AG08395 (cell line): ENCODE results near the gene SNRK.
A peak's percentile ranks its signal among the peaks of the same experiment; 100 is the strongest.

Experiments
- DNase-seq: peaks from one replicate; pipeline ENCODE4 v3.0.0; 2012; ENCODE audit warnings: mixed read lengths, low spot score

SNRK gene

DNA sequence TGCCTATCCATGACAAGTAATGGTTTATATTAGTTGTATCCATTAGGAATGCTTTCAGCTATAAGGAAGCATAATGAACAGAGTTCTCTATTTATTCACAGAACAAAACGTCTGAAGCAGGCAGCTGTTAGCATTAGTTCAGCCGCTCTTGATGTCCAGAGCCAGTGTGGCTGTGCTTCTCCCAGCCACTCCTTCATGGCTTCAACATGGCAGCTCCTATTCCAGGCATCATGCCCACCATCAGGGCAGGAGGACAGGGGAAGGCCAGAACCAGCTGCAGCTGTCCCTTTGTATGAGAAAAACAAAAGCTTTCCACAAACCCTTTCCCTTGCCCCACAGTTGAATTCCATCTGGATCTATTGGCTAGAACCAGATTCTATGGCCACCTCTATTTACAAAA lies 12.9 kb upstream of the SNRK start:
- DNase-seq: no peak

DNA sequence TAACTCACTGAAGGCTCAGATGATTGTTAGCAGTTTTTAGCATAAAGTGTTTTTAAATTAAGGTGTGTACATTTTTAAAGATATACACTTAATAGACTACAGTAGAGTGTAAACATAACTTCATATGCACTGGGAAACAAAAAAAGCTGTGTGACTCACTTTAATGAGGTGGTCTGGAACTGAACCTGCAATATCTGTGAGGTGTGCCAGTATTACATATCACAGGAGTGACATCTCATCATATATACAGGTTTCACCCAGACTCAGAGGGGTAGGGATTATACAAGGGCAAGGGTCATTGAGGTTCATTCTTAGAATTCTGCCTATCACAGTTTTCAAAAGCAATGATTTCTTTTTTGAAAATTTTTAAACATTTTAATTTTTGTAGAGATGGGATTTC lies 7.3 kb upstream of the SNRK start:
- DNase-seq: no peak

DNA sequence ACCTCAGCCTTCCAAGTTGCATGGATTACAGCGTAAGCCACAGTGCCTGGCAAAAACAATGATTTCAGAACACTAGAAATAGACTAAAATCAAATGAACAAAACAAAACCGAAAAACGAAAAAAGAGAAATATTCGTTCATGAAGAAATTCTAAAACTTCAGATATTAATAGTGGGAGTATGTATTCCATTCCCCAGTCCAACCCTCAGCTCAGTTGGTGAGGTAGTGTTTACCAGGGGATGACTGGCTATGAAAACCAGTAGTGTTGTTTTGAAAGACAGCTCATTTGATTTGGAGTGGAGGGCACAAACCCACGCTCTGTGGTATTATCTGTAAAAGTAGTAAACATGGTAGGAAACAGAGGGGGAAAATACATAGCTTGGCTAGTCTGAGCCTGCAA lies 6.8 kb upstream of the SNRK start:
- DNase-seq: no peak

DNA sequence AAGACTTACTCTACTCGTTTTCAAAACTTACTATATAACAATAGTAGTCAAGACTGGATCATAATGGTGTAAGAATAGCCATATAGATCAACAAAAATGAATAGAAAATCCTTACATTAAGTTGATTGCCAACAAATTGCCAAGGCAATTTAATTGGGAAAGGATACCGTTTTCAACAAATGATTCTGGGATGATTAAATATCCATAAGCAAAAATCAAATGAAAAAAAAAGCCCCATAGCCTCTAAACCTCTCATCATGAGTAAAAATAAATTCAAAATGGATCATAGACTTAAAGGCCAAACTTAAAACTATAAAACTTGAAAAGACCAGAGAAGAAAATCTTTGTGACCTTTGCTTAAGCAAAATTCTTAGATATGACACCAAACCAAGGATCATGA lies 5.3 kb upstream of the SNRK start:
- no peak for DNase-seq

DNA sequence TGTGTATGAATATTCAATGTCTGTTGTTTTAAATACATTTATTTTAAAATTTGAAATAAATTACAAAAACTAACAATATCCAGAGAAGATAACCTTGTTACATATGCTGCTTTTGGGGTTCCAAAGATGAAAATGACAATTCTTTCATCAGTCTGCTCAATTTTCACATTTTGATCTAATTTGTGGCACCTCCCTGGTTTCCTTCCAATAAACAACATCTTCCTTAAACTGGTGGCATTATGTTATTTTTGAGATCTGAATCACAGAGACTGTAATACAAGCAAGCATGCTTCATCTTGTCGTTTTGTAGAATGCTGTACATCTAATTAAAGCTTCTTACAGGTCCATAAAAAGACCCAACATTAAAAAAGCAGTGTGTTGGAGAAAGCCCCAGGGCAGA lies 2.2 kb upstream of the SNRK start:
- no peak for DNase-seq

DNA sequence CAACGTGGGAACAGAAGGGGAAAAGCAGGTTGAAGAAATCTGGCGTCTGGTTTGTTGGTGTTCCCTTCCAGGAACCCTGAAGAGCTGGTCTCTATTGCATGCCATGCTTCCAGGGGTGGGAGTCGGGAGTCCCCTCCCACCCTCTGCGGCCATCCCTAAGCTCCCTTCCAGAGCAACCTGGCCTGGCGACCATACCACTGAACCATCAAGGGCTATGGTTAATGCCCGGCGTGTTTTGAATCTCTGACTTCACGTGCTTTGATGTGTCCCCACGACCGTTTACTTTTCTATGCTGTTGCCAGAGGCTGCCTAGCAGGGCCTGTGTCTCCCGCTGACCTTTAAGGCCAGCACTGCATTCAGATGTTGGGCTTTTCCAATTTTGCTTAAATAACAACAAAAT lies 696 bp upstream of the SNRK start:
- no peak for DNase-seq

DNA sequence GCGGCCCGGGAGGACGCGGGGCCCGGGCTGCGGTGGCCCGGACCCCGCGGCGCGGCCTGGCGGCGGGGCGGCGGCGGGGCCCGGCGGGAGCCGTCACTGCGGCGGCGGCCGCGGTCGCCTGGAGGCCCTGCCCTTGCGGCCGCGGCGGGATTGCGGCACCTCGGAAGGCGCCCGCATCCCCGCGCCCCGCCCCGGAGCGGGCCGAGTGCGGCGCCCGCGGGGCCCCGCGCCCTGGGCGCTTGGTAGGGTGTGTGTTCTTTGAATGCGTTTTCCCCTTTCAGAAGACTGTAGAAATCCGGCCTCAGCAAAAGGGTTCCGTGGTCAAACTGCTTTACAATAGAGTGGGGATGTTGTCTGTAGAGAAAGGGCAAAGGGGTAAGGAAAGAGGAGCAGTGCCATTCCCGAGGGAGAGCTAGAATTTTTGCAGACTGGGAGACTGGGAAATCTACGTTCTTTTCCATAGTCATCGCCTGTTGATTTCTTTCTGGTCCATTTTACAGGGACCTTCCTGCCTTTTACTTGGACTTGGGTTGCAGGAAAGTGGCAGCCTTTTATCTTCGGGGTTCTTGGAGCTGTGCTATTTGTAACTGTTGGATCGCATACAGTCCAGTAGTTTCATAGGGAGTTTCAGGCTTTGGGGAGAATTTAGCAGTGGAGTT lies 630 bp downstream of the SNRK start:
- peak; percentile 42 for DNase-seq

DNA sequence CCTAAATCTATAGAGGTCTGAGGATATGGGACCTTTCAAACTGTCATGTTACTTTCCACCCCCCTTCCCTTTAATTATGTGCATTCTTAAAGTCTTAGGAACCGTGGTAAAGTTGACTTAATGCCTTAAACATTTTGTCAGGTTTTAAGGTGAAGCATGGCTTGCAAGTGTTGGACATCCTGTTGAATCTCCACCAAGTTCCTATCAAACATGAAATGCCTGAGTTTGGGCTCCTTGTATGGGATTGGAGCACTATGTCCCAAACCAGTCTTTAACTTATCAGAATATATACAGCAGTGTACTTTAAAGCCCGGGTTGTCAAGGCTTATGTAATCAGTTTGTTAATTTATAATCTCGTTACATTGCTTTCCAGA lies 1.1 kb downstream of the SNRK start:
- DNase-seq: no peak

DNA sequence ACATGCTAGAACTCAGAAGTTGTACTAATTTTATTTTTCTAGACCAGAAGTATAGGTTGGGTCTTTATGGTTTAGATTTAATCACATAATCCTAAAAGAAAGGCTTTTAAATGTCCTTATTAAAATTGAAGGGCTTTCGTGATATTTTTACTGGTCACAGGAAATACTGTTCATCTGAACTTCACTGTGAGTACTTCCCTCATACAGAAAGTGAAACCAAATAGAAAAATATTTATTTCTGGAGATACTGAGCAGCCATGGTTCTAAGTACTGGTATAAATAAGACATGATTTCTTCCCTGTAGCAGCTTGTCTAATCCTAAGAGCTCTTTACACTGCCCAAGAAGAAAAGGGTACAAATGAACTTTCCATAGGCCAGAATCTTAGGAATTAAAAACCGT lies 2.0 kb downstream of the SNRK start:
- DNase-seq: peak; percentile 24

DNA sequence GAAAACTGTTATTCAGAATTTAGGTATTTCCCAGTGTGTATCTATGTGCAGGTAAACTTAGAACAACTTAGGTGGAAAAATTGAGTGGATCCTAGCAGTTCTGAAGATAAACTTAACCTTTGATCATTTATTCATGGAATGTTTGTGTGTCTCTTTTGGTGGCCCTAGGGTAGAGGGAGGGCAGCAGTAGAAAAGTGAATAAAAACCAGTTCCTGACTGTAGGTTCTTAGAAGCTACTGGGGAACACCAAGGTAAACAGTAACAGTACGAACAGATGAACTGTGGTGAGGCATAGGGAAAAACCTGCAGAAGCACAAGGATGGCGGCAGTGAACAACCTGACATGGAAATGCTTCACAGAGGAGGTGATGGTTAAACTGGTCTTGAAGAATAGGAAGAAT lies 2.5 kb downstream of the SNRK start:
- no peak for DNase-seq

DNA sequence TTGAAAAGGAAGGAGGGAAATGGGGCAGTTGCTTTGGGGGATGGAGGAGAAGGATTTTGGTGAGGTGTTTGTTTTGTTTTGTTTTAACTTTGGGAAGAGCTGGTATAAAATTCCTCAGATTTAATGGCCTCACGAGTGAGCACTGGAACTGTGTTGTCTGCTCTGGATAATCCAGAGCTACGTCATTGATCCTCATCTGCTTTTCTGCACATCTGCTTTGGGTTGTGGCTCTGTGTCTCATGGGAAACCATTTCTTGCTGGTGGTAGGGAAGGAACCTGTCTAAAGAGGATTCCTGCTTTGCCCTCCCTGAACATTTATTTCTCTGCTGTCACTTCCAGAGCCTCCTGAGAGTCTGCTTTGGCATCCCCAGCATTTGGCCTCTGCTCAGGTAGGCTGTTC lies 3.1 kb downstream of the SNRK start:
- peak; percentile 42 for DNase-seq

DNA sequence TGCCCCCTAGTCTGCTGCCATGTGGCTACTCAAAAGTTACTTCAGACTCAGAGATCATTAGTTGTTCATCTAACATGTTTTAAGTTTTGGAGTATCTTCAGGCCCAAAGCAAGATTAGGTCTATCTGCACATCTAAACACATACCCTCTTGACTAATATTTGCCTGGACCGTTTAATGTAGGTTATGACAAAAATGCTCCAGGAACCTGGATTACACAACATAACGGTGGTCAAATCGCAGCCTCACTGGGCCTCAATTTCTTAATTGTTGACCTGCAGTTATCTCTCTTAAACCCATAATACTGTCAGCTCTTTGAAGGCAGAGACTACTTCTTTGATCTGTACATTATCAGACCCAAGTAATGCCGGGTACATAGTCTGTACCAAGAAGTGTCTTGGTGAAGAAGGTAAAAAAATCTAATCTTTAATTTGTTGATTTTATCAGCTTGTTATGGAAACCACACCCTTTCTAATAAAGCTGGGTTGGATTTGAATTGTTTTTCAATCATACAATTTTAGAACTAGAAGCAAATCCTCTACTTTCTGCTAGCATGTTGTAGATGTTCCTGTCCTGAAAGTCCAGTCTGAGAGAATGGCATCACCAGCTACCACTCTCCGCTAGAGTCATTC lies 3.6 kb downstream of the SNRK start:
- DNase-seq: no peak

DNA sequence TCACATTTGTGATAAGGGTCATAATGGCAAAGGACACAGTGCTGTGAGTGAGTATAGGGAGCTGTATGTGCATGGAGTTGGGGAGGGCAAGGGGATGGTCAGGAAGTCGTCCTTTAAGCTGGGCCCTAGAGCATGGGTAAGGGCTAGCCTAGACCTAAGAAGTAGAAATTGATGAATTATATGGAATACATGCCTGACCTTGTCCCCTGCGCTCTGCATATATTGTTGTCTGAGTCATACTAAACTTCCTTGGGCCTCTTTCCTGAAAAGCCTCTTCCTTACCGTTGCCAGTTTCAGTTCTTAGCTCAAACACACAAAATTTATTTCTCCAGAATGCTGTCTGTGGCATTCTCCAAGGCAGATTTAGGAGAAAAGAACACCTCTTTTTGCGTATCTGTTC lies 4.6 kb downstream of the SNRK start:
- no peak for DNase-seq

DNA sequence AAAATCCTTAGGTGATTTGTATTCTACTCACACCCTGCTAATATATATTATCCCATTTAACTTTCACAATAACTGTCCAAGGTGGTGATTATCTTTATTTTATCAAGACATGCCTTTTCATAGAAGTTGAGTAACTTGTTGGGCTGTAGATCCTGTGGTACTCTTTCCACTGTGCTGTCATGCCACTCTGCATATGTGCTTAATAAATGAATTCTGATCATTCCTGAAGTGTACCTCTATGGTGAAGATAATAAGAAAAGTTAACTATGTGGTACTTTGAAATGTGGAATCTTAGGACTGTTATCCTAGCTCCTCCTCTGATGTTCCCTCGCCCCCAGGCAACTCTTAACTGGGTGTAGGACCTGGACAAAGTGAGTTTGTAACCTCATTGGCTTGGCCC lies 5.2 kb downstream of the SNRK start:
- DNase-seq: no peak

DNA sequence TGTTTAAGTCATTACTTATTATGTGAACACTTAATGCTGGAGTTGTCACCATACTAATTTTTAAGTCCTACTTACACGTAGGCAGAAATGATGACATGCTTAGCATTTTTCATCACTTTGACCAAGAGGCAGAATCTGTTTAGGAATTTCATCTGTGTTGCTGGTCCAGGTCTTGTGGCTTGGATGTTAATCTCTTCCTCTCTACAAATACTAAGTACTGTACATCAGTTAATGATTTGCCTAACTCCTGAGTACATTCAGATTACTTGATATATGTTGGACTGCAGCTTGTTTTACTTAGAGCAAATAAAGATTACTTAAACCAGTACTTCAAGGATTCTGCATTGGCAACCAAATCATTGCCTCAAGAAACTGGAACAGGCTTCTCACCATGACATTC lies 8.6 kb downstream of the SNRK start:
- no peak for DNase-seq

DNA sequence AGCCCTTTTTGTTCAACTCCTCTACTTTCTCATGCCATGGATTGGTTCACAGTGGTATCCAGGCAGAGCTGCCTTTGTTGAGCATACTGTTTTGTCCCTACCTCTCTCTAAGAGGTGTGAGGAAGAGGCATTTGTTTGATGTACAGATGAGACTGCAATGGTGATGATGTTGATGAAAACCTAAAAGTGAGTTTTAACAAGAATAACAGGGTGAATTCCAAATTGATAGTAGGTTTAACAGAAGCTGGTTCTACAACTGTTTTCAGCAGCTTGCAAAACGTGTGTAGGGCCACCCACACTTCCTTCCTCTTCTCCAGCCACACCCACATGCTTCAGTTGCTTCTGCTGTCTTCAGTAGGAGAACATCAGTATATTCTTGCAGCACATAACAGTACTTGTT lies 10.2 kb downstream of the SNRK start:
- DNase-seq: no peak

DNA sequence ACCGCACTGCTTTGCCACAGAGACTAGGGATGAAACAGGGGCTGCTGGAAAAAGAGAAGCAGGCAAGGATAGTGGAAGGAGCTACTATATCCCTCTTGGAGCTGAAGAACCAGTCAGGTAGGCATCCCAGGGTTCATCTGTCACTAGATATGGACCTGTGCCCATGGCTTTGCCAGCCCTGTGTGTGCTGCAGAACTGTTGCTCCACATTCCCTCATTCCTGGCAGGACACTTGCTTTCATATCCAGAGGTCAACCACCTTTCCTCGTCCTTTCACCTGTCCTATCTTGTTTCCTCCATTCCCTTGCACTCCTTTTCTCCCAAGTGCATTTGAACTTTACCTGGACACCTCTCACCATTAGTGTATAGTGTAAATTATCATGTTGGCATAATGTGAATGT lies 12.0 kb downstream of the SNRK start:
- no peak for DNase-seq

DNA sequence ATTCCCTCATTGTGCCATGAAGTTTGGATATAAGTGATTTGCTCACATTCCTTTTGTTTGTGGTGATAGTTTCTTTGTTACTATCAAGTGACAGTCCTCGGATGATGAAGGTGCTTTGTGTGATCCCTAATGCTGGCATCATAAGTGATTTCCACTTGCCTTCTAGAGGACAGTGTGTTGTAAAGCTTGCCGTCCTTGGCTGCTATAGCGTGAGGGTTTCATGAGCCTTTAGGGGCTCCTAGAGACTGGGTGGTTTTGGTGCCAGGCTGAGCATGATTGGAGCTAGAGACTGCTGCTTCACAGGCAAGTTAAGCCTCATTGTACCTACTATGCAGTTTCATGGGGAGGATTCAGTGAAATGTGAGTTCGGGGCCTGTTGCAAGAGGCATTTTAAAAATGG lies 12.4 kb downstream of the SNRK start:
- no peak for DNase-seq

DNA sequence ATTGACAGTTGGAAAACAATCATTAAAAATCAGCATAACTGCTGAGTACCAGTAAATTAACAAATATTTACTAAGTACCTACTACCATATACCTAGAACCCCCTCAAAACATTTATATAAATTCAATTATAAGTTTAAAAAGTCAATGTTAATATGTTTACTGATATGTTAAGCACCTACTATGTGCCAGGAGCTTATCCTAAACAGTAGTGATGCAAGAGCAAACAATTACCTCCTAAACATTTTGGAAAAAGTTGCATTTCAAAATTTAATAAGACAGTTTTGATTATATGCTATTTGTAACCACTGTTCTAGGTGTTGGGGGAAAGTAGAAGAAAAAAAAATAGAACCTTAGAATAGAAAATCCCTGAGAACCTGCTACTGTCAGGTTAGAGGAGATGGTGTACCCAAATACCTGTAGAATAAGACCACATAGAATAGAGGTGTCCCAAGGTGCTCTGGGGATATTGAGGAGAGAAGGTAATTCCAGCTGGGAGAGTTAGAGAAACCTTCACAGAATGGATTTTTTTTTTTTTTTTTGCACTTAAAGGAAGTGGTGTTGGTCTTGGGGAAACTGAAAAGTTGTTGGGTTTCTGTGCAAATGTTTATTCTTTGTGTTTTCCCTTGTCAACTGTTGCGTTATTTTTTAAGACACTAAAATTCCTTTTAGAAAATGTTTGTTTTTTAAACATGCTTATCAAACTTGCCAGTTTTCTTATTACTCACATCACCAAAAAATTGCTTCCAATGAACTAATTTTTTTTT lies 16.0 kb downstream of the SNRK start:
- DNase-seq: no peak

DNA sequence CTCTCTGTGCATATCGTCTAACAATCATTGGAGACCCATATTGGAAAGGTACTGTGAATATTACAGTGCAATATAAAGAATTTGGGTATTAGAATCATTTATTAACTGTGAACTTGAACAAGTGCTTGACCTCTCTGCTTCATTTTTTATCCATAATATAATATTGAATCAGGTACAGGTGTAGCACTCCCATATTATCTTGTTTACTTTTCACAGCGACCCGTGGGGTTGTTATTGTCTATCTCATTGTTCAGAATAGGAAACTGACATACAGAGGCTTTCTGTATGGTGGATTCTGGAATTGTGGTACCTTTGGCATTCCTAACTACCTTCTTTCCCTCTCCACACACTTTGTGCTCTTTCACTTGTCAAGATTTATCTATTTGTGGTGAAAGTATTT lies 17.8 kb downstream of the SNRK start:
- DNase-seq: no peak

DNA sequence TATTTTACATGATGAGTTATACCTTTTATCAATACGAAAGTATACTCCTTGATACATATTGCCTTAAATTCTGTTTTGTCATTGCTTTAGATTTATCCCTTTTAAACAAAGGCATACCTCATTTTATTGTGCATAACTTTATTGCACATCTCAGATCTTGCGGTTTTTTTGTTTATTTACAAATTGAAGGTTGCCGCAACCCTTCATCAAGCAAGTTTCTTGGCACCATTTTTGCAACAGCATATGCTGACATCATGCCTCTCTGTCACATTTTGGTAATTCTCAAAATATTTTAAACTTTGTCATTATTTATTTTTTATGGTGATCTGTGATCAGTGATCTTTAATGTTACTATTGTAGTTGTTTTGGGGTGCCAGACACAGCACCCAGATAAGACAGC lies 20.9 kb downstream of the SNRK start:
- no peak for DNase-seq

DNA sequence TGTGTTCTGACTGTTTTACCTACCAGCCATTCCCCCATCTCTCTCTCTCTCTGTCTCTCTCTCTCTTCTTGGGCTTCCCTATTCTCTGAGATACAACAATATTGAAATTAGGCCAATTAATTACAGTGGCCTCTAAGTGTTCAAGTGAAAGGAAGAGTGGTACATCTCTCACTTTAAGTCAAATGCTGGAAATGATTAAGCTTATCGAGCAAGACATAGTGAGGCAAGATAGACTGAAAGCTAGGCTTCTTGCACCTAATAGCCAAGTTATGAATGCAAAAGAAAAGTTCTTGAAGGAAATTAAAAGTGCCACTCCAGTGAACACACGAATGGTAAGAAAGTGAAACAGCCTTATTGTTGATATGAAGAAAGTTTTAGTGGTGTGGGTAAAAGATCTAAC lies 21.3 kb downstream of the SNRK start:
- DNase-seq: no peak

DNA sequence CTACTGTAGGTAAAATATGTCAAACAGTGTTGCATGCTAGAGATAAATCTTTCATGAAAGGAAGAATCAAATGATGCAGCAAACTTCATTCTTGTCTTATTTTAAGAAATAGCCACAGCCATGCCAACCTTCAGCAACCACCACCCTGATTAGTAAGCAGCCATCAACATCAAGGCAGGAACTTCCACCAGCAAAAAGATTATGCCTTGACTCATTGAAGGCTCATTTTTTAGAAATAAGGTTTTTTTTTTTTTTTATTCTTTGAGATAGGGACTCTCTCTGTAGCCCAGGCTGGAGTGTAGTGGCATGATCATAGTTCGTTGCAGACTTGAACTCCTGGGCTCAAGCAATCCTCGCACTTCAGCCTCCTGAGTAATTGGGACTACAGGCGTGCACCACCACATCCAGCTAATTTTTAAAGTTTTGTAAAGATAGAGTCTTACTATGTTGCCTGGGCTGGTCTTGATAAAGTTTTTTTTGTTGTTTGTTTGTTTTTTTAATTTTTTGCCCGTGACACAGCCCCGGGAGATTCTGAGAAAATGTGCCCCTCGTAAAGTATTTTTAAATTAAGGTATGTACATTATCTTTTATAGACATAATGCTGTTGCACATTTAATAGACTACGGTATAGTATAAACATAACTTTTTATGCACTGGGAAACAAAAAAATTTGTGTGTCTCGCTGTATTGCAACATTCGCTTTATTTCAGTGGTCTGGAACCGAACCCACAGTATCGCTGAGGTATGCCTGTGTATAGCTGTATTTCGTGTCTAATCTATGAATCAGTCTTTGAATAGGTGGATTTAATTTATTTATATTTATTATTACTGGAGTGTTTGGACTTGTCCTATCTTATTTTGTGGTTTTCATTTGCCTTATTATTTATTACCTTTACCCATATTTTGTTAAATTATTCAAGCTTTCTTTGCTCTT lies 23.3 kb downstream of the SNRK start:
- DNase-seq: no peak
